ENCODE measurements around the gene KIAA1958. TPM values are rescaled to one million over a fixed set of nuclear protein-coding genes. Genes with fewer than 3 reads are reported as not detected.

KIAA1958 gene
- total and polyA plus RNA-seq, 2 donors (not counting 1 experiment from before 2014, with no cell fraction given), result 2.4 to 15.3 TPM

DNA sequence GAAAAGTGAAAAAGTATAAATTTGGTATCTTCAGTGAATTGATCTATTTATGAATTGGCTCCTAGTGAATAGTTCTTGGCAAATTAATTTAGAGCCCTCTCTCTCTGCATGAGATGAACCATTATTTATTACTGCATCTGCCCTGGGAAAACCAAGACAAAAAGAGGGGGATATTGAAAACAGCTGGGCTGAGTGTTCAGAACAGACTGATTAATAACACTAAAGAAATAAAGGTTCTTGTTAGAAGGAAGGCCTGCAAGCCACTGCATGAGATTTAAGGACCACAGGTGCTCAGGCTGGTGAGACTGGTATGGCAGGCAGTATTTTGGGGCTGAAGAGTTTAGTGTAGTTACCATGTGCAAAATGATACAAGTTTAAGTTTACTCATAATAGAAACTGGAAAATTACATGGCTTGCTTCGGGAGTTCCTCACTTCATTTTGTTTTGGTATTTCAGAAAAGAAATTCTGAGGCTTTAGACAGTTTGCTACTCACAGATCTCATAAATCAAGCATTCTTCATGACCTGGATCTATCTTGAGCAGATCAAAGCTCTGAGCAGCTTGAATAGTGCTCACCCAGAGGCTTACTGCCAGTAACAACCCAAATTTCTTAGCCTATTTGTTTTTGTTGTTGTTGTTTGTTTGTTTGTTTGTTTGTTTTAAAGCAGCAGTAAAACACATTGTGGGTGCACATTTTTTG, 56.1 kb downstream of the KIAA1958 start:
- H2AFZ ChIP-seq (ENCODE audit: insufficient read depth, low read depth, low read length, poor library complexity, severe bottlenecking), result no peak overlapping the region
- no peaks in the 10 kb centered on the region for H3K27me3 ChIP-seq (replicated peaks in 1 of 4; ENCODE audit: control extremely low read depth in 1 of 4, control insufficient read depth in 3 of 4, insufficient read depth in 4 of 4, low read length in 3 of 4)
- no peak overlapping the region for H3K4me2 ChIP-seq (replicated peaks; ENCODE audit: low read depth, low read length, poor library complexity, severe bottlenecking)
- H3K79me2 ChIP-seq (ENCODE audit: control insufficient read depth, insufficient read depth, low read length), result peaks cover 5% of the 10 kb centered on the region
- POLR2A ChIA-PET, result no interaction called here
- no peak for TF ChIP-seq EZH2 (IDR thresholded peaks at IDR 0.05; ENCODE audit: borderline replicate concordance, insufficient read depth, low read depth, low read length, poor library complexity, severe bottlenecking)
- TF ChIP-seq, protein P1, sequence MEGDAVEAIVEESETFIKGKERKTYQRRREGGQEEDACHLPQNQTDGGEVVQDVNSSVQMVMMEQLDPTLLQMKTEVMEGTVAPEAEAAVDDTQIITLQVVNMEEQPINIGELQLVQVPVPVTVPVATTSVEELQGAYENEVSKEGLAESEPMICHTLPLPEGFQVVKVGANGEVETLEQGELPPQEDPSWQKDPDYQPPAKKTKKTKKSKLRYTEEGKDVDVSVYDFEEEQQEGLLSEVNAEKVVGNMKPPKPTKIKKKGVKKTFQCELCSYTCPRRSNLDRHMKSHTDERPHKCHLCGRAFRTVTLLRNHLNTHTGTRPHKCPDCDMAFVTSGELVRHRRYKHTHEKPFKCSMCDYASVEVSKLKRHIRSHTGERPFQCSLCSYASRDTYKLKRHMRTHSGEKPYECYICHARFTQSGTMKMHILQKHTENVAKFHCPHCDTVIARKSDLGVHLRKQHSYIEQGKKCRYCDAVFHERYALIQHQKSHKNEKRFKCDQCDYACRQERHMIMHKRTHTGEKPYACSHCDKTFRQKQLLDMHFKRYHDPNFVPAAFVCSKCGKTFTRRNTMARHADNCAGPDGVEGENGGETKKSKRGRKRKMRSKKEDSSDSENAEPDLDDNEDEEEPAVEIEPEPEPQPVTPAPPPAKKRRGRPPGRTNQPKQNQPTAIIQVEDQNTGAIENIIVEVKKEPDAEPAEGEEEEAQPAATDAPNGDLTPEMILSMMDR (IDR thresholded peaks at IDR 0.05), result no peak
- no peak overlapping the region for H3K4me3 ChIP-seq (ENCODE audit: control extremely low read depth in 1 of 5, extremely low read depth in 1 of 5, insufficient read depth in 1 of 5, low read depth in 2 of 5, low read length in 4 of 5)
- Mint-ChIP-seq H3K4me3 (no peak overlapping the region), H3K27ac (no peak overlapping the region), H3K4me1 (peaks cover 7% of the 10 kb centered on the region), H3K9me3 (ENCODE audit: insufficient read depth) (no peaks in the 10 kb centered on the region), H3K27me3 (no peaks in the 10 kb centered on the region)
- no peaks in the 10 kb centered on the region for H3K36me3 ChIP-seq (replicated peaks in 1 of 2; ENCODE audit: control extremely low read depth in 1 of 2, control insufficient read depth in 1 of 2, extremely low read depth in 1 of 2, insufficient read depth in 2 of 2, low read length in 1 of 2)
- ATAC-seq (ENCODE audit: low read depth) (no peak), DNase-seq (no peak)
- WGBS (ENCODE audit: insufficient coverage), result no CpG with 5 or more reads among the region's 1 CpG
- H4K20me1 ChIP-seq (ENCODE audit: control insufficient read depth, insufficient read depth, low read length, poor library complexity, severe bottlenecking), result no peaks in the 10 kb centered on the region
- no peaks in the 10 kb centered on the region for H3K4me1 ChIP-seq (ENCODE audit: control insufficient read depth in 2 of 2, insufficient read depth in 2 of 2, low read length in 2 of 2)
- H3K9ac ChIP-seq (ENCODE audit: low read length), result no peak overlapping the region
- H3K9me3 ChIP-seq (ENCODE audit: control extremely low read depth in 1 of 3, control insufficient read depth in 2 of 3, insufficient read depth in 1 of 3, low read length in 2 of 3), result no peaks in the 10 kb centered on the region
- no peak overlapping the region for H3K27ac ChIP-seq (ENCODE audit: low read length in 2 of 2)
- CTCF ChIA-PET, result no interaction called here
- intact Hi-C loops (cut with micrococcal nuclease), result no loop called here

DNA sequence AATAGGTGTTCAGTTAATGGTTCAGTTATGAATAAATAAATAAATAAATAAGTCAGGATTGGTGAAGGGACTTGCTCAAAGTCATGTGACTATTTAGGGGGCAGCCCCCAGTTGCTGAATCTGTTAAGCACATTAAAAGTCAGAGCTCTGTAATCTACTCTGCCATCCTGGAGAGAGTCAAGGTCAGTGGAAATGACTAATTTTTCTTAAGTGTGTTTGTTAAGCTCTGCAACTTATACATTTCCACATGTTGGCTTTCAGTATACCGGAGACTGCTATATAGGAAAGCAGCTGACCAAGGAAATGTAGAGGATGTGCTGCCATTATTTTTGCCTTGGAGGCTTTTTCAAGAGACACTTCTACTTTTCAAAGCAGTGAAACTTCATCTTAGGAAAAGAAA, 57.9 kb downstream of the KIAA1958 start:
- no peak for DNase-seq
- H3K36me3 ChIP-seq (replicated peaks in 1 of 2; ENCODE audit: control extremely low read depth in 1 of 2, control insufficient read depth in 1 of 2, extremely low read depth in 1 of 2, insufficient read depth in 2 of 2, low read length in 1 of 2), result no peaks in the 10 kb centered on the region
- no peak overlapping the region for H2AFZ ChIP-seq (ENCODE audit: insufficient read depth, low read depth, low read length, poor library complexity, severe bottlenecking)
- intact Hi-C loops (cut with micrococcal nuclease), result no loop called here
- ATAC-seq (ENCODE audit: low read depth), result no peak
- H3K27me3 ChIP-seq (replicated peaks in 1 of 4; ENCODE audit: control extremely low read depth in 1 of 4, control insufficient read depth in 3 of 4, insufficient read depth in 4 of 4, low read length in 3 of 4), result no peaks in the 10 kb centered on the region
- Mint-ChIP-seq H3K9me3 (ENCODE audit: insufficient read depth) (no peaks in the 10 kb centered on the region), H3K4me3 (no peak overlapping the region), H3K27ac (no peak overlapping the region), H3K4me1 (peaks cover 19% of the 10 kb centered on the region), H3K27me3 (no peaks in the 10 kb centered on the region)
- H3K9ac ChIP-seq (ENCODE audit: low read length), result no peak overlapping the region
- ChIA-PET CTCF (no interaction called here), POLR2A (no interaction called here)
- no peak overlapping the region for H3K4me3 ChIP-seq (ENCODE audit: control extremely low read depth in 1 of 5, extremely low read depth in 1 of 5, insufficient read depth in 1 of 5, low read depth in 2 of 5, low read length in 4 of 5)
- H3K9me3 ChIP-seq (ENCODE audit: control extremely low read depth in 1 of 3, control insufficient read depth in 2 of 3, insufficient read depth in 1 of 3, low read length in 2 of 3), result no peaks in the 10 kb centered on the region
- no peak overlapping the region for H3K4me2 ChIP-seq (replicated peaks; ENCODE audit: low read depth, low read length, poor library complexity, severe bottlenecking)
- no peak overlapping the region for H3K27ac ChIP-seq (ENCODE audit: low read length in 2 of 2)
- no peak for TF ChIP-seq EZH2 (IDR thresholded peaks at IDR 0.05; ENCODE audit: borderline replicate concordance, insufficient read depth, low read depth, low read length, poor library complexity, severe bottlenecking)
- TF ChIP-seq, protein P1 (IDR thresholded peaks at IDR 0.05), result no peak
- peaks cover 3 to 10% of the 10 kb centered on the region in 2 donors for H3K4me1 ChIP-seq (ENCODE audit: control insufficient read depth in 2 of 2, insufficient read depth in 2 of 2, low read length in 2 of 2)
- WGBS (ENCODE audit: insufficient coverage), result no CpG with 5 or more reads among the region's 1 CpG
- no peaks in the 10 kb centered on the region for H4K20me1 ChIP-seq (ENCODE audit: control insufficient read depth, insufficient read depth, low read length, poor library complexity, severe bottlenecking)
- H3K79me2 ChIP-seq (ENCODE audit: control insufficient read depth, insufficient read depth, low read length), result no peaks in the 10 kb centered on the region
